HuH-7.5 (cell line): ENCODE measurements around the gene ACR.
"Not testable (repeated sequence)": the region's sequence is repeated elsewhere in the genome, so short reads cannot be mapped to it uniquely, and the experiment has no call there.

Experiments
- DNase-seq: peaks from one replicate; pipeline ENCODE4 v3.0.0; 2011; ENCODE audit warnings: low spot score

The ACR gene

DNA sequence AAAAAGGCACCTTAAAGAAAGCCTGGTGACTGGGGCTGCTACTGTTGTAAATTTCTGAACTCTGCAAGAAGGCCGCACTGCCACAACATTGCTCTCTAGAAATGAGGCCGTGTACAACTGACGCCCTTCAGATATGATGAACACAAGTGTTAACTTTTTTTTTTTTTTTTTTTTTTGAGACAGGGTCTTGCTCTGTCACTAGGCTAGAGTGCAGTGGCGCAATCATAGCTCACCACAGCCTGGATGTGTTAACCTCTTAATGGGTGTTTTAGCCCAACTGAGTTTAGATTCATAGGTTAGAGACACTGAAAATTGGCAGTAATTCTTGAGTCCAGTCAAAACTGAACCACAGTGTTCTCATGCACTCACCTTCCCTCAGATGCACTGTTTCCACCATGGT, 42.2 kb downstream of the ACR start:
- not testable (repeated sequence) for DNase-seq

DNA sequence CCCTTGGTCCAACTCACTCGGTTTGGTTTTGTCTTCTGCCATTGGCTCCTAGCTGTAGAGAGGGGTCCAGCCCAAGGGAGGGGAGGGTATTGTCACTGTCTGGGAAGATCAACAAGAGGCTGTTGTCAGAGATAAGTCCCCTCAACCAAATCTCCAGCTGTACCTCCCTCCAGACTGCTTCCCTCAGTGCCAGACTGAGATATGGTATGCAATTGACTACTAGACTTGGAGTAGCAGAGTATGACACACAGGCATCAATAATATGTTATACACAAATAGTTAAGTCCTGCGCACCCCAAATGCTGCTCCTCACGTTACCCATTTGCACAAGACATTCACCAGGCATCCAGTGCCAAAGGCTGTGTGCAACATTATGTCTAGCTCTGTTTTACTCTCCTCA, 44.2 kb downstream of the ACR start:
- not testable (repeated sequence) for DNase-seq

DNA sequence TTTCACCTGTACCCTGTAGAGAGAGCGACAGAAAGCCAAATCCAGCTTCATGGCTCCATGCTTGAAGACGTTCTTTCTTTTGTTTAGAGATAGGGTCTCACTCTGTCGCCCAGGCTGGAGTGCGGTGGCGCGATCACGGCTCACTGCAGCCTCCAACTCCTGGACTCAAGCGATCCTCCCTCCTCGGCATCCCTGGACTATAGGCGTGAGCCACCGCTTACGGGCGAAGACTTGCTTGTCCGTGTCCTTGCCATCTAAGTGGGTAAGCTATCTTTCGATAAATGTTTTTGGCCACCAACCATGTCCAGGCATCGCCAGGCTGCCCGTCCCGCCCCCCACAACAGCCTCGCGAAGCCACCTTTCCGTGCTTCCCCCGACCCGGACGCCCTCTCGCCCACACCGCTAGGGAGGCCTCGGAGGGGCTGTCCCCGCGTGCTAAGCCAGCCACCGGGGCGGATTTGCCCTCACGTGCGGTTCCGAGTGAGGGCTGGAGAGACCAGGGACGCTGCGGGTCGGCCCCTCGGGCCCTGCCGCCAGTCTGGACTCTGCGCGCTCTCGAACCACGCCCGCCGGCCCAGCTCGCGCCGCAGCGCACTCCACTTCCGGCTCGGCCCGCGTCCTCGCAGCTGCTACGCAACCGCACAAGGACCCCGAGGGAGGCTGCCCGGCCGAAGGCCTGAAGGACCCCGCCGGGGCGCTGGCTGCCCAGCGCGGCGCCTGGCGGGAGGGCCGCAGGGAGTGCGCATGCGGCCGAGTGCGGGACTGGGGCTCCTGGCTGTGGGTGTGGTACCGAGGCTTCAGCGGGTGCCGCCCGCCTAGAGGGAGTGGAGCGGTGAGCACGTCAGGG, 45.3 kb downstream of the ACR start, which contains the start of gene RABL2B:
RABL2B (minus strand) TSS at position 604 of the 847 bp plus-strand sequence. CDS start 1,342 bp downstream, outside the sequence.
- peak; percentile 65 for DNase-seq

DNA sequence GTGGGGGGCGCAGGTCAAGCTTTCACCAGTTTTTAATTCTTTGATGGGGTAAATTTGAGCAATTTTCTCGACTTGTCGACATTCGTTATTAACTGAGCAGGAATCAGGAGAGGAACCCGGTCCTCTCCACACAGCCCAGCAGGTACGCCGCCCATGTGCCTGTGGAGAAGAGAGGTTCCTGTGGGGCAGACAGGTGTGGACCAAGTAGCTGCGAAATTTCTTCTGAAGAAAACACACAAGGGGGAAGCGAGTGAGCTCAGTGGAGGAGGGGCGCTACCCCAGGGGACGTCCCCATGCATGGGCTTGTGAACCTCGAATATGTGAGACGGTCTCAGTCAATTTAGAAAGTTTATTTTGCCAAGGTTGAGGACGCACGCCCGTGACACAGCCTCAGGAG, 45.9 kb downstream of the ACR start:
- not testable (repeated sequence) for DNase-seq

DNA sequence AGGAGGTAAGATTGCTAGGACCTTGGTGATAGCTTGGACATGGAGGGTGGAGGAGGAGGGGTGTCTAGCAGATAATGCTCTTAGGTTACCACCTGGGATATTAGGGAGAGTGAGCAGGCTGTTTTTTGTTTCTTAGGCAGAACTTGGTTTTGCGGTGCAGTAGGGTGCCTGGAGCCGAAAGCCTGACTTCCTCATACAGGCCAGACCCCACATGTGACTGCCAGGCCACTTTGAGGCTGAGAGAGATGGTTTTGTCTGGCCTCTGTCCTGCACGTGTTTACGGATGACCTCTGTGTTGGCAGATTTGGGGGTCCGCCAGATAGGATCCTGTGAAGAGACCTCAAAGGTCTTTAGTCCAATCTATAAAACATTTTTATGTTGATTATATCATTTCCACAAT, 47.3 kb downstream of the ACR start:
- DNase-seq = not testable (repeated sequence)

DNA sequence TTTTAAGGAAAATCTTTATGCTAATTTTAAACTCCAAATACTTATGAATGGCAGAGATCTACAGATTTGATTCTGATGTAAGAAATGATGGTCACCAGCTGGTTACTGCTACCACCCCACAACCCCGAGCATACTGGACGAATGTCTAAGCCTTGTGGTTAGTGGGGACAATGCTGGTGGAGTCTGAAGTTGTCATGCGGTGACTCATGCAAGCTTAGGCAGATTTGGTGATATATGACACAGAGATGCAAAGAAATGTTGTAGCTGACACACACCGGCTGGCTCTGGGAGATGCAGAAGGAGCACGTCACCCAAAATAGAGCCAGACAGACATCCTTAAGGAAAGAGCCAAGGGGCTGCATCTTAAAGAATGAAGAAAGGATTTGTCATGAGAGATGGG, 48.9 kb downstream of the ACR start:
- not testable (repeated sequence) for DNase-seq
